Smooth muscle cell (in vitro differentiated cells): ENCODE data around the gene OR51B6. TPM values are rescaled to one million over a fixed set of nuclear protein-coding genes. Genes with fewer than 3 reads are reported as not detected.
"Not testable (repeated sequence)": the region's sequence is repeated elsewhere in the genome, so short reads cannot be mapped to it uniquely, and the experiment has no call there.

Experiments
- DNase-seq: peaks from one replicate; lab custom pipeline; 2025; ENCODE audit not compliant: unreplicated experiment; lab: John Stamatoyannopoulos, UW
- H2AFZ ChIP-seq: fragments of 200-600 bp; sonication (generic); 2 replicates; pipeline ENCODE4 v1.6.0; 2016; ENCODE audit warnings: antibody characterized with exemption, low read depth, mild to moderate bottlenecking
- H3F3A ChIP-seq: fragments of 200-600 bp; sonication (generic); 2 replicates; pipeline ENCODE4 v1.6.0; 2017; ENCODE audit warnings: antibody characterized with exemption, low read depth
- H3K27ac ChIP-seq: fragments of 200-600 bp; sonication (generic); 2 replicates; pipeline ENCODE4 v1.5.1; 2016; ENCODE audit warnings: low read depth, mild to moderate bottlenecking
- H3K27me3 ChIP-seq: fragments of 200-600 bp; sonication (generic); 2 replicates; pipeline ENCODE4 v1.6.1; 2016; ENCODE audit warnings: low read depth, mild to moderate bottlenecking
- H3K36me3 ChIP-seq: fragments of 200-600 bp; sonication (generic); 2 replicates; pipeline ENCODE4 v1.5.1; 2016; ENCODE audit warnings: low read depth
- H3K4me1 ChIP-seq: fragments of 200-600 bp; sonication (generic); 2 replicates; pipeline ENCODE4 v1.5.1; 2016; ENCODE audit warnings: low read depth
- H3K4me2 ChIP-seq: fragments of 200-600 bp; sonication (generic); 2 replicates; pipeline ENCODE4 v1.6.0; 2016; ENCODE audit warnings: mild to moderate bottlenecking
- H3K4me3 ChIP-seq: fragments of 200-600 bp; sonication (generic); 2 replicates; pipeline ENCODE4 v1.5.1; 2016; ENCODE audit warnings: mild to moderate bottlenecking
- H3K79me2 ChIP-seq: fragments of 200-600 bp; sonication (generic); 2 replicates; pipeline ENCODE4 v1.6.0; 2016; ENCODE audit warnings: low read depth, mild to moderate bottlenecking
- H3K9ac ChIP-seq: fragments of 200-600 bp; sonication (generic); 2 replicates; pipeline ENCODE4 v1.6.0; 2016; ENCODE audit warnings: low read depth
- H3K9me3 ChIP-seq: fragments of 200-600 bp; sonication (generic); replicated peaks from 2 replicates; pipeline ENCODE4 v1.5.1; 2016; ENCODE audit warnings: low read depth
- H4K20me1 ChIP-seq: fragments of 200-600 bp; sonication (generic); 2 replicates; pipeline ENCODE4 v1.6.0; 2016; ENCODE audit warnings: low read depth
- WGBS: methylation state at CpG from one replicate; pipeline ENCODE4 v1.1.7; 2016; ENCODE audit warnings: low lambda C conversion rate; 5-methylcytosine and 5-hydroxymethylcytosine counted together
- polyA plus RNA-seq: library from polyadenylated mRNA; unstranded; fragments of >200 nt; fragmentation: Nextera tagmentation; extraction: Ambion mirVana; gene quantifications from 2 replicates; pipeline ENCODE4 v1.2.1, GENCODE V29; 2016
- total RNA-seq: library from RNA; depleted of rRNA; stranded (reverse); fragments of >200 nt; gene quantifications from 2 replicates; pipeline ENCODE4 v1.2.3, GENCODE V29; 2014
- TF ChIP-seq, protein P1 (sequence below): fragments of 200-600 bp; sonication (generic); IDR thresholded peaks from 2 replicates; pipeline ENCODE4 v1.5.1; 2017; ENCODE audit warnings: borderline replicate concordance, mild to moderate bottlenecking, antibody characterized with exemption; ENCODE audit not compliant: insufficient read depth, poor library complexity, severe bottlenecking

Gene OR51B6
- total and polyA plus RNA-seq, 2 experiments from 2014 or later = not detected

DNA sequence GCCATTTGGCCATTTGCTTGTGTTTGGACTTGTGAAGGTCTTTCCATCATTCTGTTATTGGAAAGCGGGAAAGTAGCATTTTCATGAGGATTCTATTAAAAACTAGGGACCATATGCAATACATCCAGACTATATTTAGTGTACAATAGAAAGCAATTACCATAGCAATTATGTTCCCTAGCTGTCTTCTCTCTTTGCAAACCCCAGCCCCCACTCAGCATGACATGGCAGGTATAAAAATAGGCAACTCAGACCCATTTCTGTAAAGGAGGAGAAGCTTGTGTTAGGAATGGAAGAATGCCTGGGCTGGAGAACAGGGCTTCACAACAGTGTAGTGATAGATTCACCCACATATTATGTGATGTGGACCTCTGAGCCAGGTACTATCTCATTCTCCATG is 12.4 kb downstream of the OR51B6 start:
- H3K27me3 ChIP-seq = no peaks in the 10 kb centered on the region
- H3K4me1 ChIP-seq = no peaks in the 10 kb centered on the region
- no peak overlapping the region for H3K27ac ChIP-seq
- TF ChIP-seq, protein P1, sequence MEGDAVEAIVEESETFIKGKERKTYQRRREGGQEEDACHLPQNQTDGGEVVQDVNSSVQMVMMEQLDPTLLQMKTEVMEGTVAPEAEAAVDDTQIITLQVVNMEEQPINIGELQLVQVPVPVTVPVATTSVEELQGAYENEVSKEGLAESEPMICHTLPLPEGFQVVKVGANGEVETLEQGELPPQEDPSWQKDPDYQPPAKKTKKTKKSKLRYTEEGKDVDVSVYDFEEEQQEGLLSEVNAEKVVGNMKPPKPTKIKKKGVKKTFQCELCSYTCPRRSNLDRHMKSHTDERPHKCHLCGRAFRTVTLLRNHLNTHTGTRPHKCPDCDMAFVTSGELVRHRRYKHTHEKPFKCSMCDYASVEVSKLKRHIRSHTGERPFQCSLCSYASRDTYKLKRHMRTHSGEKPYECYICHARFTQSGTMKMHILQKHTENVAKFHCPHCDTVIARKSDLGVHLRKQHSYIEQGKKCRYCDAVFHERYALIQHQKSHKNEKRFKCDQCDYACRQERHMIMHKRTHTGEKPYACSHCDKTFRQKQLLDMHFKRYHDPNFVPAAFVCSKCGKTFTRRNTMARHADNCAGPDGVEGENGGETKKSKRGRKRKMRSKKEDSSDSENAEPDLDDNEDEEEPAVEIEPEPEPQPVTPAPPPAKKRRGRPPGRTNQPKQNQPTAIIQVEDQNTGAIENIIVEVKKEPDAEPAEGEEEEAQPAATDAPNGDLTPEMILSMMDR = no peak
- H3K36me3 ChIP-seq = no peaks in the 10 kb centered on the region
- H3F3A ChIP-seq = no peaks in the 10 kb centered on the region
- WGBS = 91% methylated on average over 1 of the region's 1 CpG
- H3K9ac ChIP-seq = no peak overlapping the region
- no peak overlapping the region for H3K4me2 ChIP-seq
- no peak overlapping the region for H3K4me3 ChIP-seq
- DNase-seq = no peak
- no peaks in the 10 kb centered on the region for H3K79me2 ChIP-seq
- no peaks in the 10 kb centered on the region for H4K20me1 ChIP-seq
- H3K9me3 ChIP-seq = no peaks in the 10 kb centered on the region
- no peak overlapping the region for H2AFZ ChIP-seq

DNA sequence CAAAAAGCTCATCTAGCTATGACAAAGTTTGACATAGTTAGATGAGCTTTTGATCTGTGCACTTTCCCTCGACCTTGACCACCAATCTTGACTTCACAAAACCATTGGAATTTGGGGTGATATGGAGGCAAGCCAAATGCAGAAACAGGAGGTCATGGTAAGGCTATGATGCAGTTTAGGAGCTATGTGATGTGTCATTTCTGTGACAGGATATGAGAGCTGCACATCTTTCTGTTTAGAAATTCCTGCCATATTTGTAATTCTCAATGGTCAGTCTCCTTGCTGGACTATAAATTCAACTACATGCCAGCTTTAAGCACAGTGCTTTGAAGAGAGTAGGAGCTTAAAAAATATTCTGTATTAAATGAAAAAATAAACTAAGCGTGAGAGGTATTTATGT is 12.9 kb downstream of the OR51B6 start:
- no peak for DNase-seq
- Histone ChIP-seq H3K4me1 (no peaks in the 10 kb centered on the region), H3K9me3 (no peaks in the 10 kb centered on the region), H3K9ac (no peak overlapping the region), H3F3A (no peaks in the 10 kb centered on the region), H2AFZ (no peak overlapping the region), H3K79me2 (no peaks in the 10 kb centered on the region), H4K20me1 (no peaks in the 10 kb centered on the region), H3K4me3 (no peak overlapping the region), H3K27ac (no peak overlapping the region), H3K36me3 (no peaks in the 10 kb centered on the region), H3K4me2 (peak overlapping the region; percentile 59), H3K27me3 (no peaks in the 10 kb centered on the region)
- TF ChIP-seq, protein P1 = no peak
- WGBS = 23% methylated on average over 1 of the region's 2 CpGs

DNA sequence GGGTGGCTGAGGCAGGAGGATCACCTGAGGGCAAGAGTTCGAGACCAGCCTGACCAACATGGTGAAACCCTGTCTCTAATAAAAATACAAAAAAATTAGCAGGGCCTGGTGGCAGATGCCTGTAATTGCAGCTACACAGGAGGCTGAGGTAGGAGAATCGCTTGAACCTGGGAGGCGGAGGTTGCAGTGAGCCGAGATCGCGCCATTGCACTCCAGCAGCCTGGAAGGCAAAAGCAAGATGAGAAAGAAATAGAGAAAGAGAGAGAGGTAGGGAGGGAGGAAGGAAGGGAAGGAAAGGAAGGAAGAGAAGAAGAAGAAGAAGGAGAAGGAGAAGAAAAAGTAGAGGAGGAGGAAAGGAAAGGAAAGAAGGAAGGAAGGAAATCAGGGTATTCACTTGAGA is 15.1 kb downstream of the OR51B6 start:
- not testable (repeated sequence) for H3K4me1 ChIP-seq, H3F3A ChIP-seq, DNase-seq, H2AFZ ChIP-seq, H3K79me2 ChIP-seq, H3K27ac ChIP-seq, H3K4me2 ChIP-seq, H3K9ac ChIP-seq, H3K27me3 ChIP-seq, H4K20me1 ChIP-seq, H3K36me3 ChIP-seq, H3K9me3 ChIP-seq, H3K4me3 ChIP-seq
- 80% methylated on average over 6 of the region's 6 CpGs for WGBS

DNA sequence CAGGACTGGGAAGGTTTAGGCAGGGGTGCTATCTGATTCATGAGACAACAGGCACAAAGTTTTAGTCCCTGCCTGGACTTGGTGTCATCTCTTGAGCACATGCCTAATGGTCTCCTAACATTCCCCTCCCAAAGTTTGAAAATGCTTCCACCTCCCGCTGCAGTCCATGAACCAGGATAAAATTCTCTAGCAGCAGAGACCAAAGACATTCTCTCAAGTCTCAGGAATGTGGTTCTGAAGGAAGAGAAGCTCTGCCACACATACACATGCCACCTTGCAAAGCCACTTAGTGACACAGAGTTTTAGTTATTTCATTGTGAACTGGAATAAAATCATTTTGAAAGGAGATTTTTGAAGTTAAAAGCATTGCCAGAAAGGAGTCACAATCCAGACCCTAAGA is 15.5 kb downstream of the OR51B6 start:
- no peaks in the 10 kb centered on the region for H3K27me3 ChIP-seq
- no peaks in the 10 kb centered on the region for H3K4me1 ChIP-seq
- TF ChIP-seq, protein P1 = no peak
- H3K79me2 ChIP-seq = no peaks in the 10 kb centered on the region
- no peaks in the 10 kb centered on the region for H3K9me3 ChIP-seq
- H3F3A ChIP-seq = no peaks in the 10 kb centered on the region
- H3K36me3 ChIP-seq = no peaks in the 10 kb centered on the region
- no peak overlapping the region for H3K4me3 ChIP-seq
- no peak overlapping the region for H3K27ac ChIP-seq
- H2AFZ ChIP-seq = no peak overlapping the region
- 0% methylated on average over 1 of the region's 1 CpG for WGBS
- H3K9ac ChIP-seq = no peak overlapping the region
- no peaks in the 10 kb centered on the region for H4K20me1 ChIP-seq
- DNase-seq = no peak
- H3K4me2 ChIP-seq = no peak overlapping the region
